AG04449 (cell line): ENCODE measurements around the gene PEX7.
A peak's percentile ranks its signal among the peaks of the same experiment; 100 is the strongest.

ENCODE experiments used
- CTCF ChIA-PET: fragments of 350-600 bp; formaldehyde crosslinking; extraction: SDS; loops from one replicate; lab custom pipeline; 2021; ENCODE audit warnings: antibody characterized with exemption; lab: Yijun Ruan, JAX
- POLR2A ChIA-PET: fragments of 400-600, 350-600 bp; formaldehyde crosslinking; extraction: SDS; loops from one replicate; lab custom pipeline; 2020; ENCODE audit warnings: antibody characterized with exemption, inconsistent platforms; lab: Yijun Ruan, JAX
- DNase-seq: peaks from one replicate; pipeline ENCODE4 v3.0.0-alpha.2; 2010; ENCODE audit warnings: low read depth, low spot score
- H3K4me3 ChIP-seq: 2 replicates; pipeline ENCODE4 v1.5.1; 2011; ENCODE audit warnings: low read depth, mild to moderate bottlenecking, control low read depth, low read length
- CTCF ChIP-seq: IDR thresholded peaks from one replicate; pipeline ENCODE4 v1.5.1; 2011; ENCODE audit warnings: mild to moderate bottlenecking, moderate library complexity, low read length, control low read depth, inconsistent platforms; ENCODE audit not compliant: insufficient read depth; ENCODE audit errors: missing control alignments

Gene PEX7

GRCh38 chr6:136918706-136919105, 96.3 kb downstream of the PEX7 start:
- TF ChIP-seq CTCF: no peak
- no peak for DNase-seq
- no peak overlapping the region for H3K4me3 ChIP-seq
- CTCF ChIA-PET: no interaction called here
- POLR2A ChIA-PET: no interaction called here

GRCh38 chr6:136920216-136920615, 97.8 kb downstream of the PEX7 start:
- ChIA-PET CTCF (interaction anchor here (1.0 to 1.5 kb wide), 3 partner anchors 10 to 49 kb away, joined by 3 to 6 read pairs (median 4); no protein-coding TSS in a partner anchor), POLR2A (no interaction called here)
- no peak overlapping the region; the same call in 1 of the 2 replicates for H3K4me3 ChIP-seq
- no peak for TF ChIP-seq CTCF
- no peak for DNase-seq

GRCh38 chr6:136920671-136921380, 98.4 kb downstream of the PEX7 start:
- POLR2A ChIA-PET: no interaction called here
- H3K4me3 ChIP-seq: peak overlapping the region; percentile 49

GRCh38 chr6:136921381-136921935, 99.1 kb downstream of the PEX7 start:
- no peak for DNase-seq
- CTCF ChIA-PET: interaction anchor here (1.6 to 1.7 kb wide), 2 partner anchors 9 to 277 kb away, joined by 5 to 6 read pairs; no protein-coding TSS in a partner anchor

More at GRCh38 chr6:136920671-136921380, 98.4 kb downstream of the PEX7 start:
- DNase-seq: no peak
- no peak for TF ChIP-seq CTCF
- CTCF ChIA-PET: interaction anchor here (1.5 to 1.6 kb wide), 2 partner anchors 9 to 11 kb away, joined by 5 to 6 read pairs; no protein-coding TSS in a partner anchor

GRCh38 chr6:136921936-136922684, 99.7 kb downstream of the PEX7 start, which contains the start of gene SLC35D3:
Gene SLC35D3 (plus strand): TSS chr6:136922301. CDS start chr6:136922429, 128 bp downstream.
- TF ChIP-seq CTCF: no peak
- ChIA-PET CTCF (interaction anchor here (1.6 to 1.7 kb wide), 2 partner anchors 8 to 278 kb away, joined by 5 to 6 read pairs; no protein-coding TSS in a partner anchor), POLR2A (no interaction called here)
- H3K4me3 ChIP-seq: peak within 1 kb of the TSS; percentile 49
- no peak for DNase-seq

More at GRCh38 chr6:136921381-136921935, 99.1 kb downstream of the PEX7 start:
- no peak for TF ChIP-seq CTCF
- POLR2A ChIA-PET: no interaction called here
- H3K4me3 ChIP-seq: peak overlapping the region; percentile 49

GRCh38 chr6:136922685-136923006, 100.3 kb downstream of the PEX7 start:
- H3K4me3 ChIP-seq: peak overlapping the region; percentile 49
- DNase-seq: no peak
- POLR2A ChIA-PET: no interaction called here

More at GRCh38 chr6:136922685-136923006, 100.3 kb downstream of the PEX7 start:
- no peak for TF ChIP-seq CTCF
- CTCF ChIA-PET: interaction anchor here (1.6 to 1.7 kb wide), 2 partner anchors 8 to 279 kb away, joined by 5 to 6 read pairs; no protein-coding TSS in a partner anchor
